ACC112 (cell line): ENCODE measurements around the gene PLXDC1.

Source experiments
- H2AFZ ChIP-seq: fragments of 200-600 bp; sonication (generic); one replicate; pipeline ENCODE4 v1.6.0; 2017; ENCODE audit warnings: antibody characterized with exemption, low read length; ENCODE audit not compliant: unreplicated experiment
- H3K27ac ChIP-seq: fragments of 200-600 bp; sonication (generic); 2 replicates; pipeline ENCODE4 v1.5.1; 2014; ENCODE audit warnings: low read depth, mild to moderate bottlenecking, antibody characterized with exemption, low read length, moderate library complexity
- H3K27me3 ChIP-seq: fragments of 200-600 bp; sonication (generic); 2 replicates; pipeline ENCODE4 v1.6.1; 2014; ENCODE audit warnings: mild to moderate bottlenecking, antibody characterized with exemption, low read length, moderate library complexity, mixed read lengths; ENCODE audit not compliant: insufficient read depth
- H3K36me3 ChIP-seq: fragments of 200-600 bp; sonication (generic); 2 replicates; pipeline ENCODE4 v1.6.1; 2016; ENCODE audit warnings: mild to moderate bottlenecking, antibody characterized with exemption, low read length, moderate library complexity, mixed read lengths; ENCODE audit not compliant: insufficient read depth
- H3K4me1 ChIP-seq: fragments of 200-600 bp; sonication (generic); one replicate; pipeline ENCODE4 v1.6.1; 2016; ENCODE audit warnings: low read length, mixed read lengths; ENCODE audit not compliant: insufficient read depth, unreplicated experiment, control insufficient read depth
- H3K4me3 ChIP-seq: fragments of 200-600 bp; sonication (generic); 2 replicates; pipeline ENCODE4 v1.5.1; 2014; ENCODE audit warnings: mild to moderate bottlenecking, low read depth, low read length
- H3K79me2 ChIP-seq: fragments of 200-600 bp; sonication (generic); one replicate; pipeline ENCODE4 v1.6.0; 2016; ENCODE audit warnings: low read length; ENCODE audit not compliant: control insufficient read depth, unreplicated experiment, insufficient read depth

PLXDC1 gene

GRCh38 chr17:39194985-39195524 is 43.6 kb upstream of the PLXDC1 start:
- no peak overlapping the region for H2AFZ ChIP-seq
- H3K79me2 ChIP-seq, result peaks cover 36% of the 10 kb centered on the region
- H3K4me1 ChIP-seq, result peaks cover 26% of the 10 kb centered on the region
- H3K27ac ChIP-seq, result no peak overlapping the region
- H3K36me3 ChIP-seq, result peaks cover 3% of the 10 kb centered on the region; the same call in 1 of the 2 replicates
- no peaks in the 10 kb centered on the region for H3K27me3 ChIP-seq
- H3K4me3 ChIP-seq, result no peak overlapping the region

DNA sequence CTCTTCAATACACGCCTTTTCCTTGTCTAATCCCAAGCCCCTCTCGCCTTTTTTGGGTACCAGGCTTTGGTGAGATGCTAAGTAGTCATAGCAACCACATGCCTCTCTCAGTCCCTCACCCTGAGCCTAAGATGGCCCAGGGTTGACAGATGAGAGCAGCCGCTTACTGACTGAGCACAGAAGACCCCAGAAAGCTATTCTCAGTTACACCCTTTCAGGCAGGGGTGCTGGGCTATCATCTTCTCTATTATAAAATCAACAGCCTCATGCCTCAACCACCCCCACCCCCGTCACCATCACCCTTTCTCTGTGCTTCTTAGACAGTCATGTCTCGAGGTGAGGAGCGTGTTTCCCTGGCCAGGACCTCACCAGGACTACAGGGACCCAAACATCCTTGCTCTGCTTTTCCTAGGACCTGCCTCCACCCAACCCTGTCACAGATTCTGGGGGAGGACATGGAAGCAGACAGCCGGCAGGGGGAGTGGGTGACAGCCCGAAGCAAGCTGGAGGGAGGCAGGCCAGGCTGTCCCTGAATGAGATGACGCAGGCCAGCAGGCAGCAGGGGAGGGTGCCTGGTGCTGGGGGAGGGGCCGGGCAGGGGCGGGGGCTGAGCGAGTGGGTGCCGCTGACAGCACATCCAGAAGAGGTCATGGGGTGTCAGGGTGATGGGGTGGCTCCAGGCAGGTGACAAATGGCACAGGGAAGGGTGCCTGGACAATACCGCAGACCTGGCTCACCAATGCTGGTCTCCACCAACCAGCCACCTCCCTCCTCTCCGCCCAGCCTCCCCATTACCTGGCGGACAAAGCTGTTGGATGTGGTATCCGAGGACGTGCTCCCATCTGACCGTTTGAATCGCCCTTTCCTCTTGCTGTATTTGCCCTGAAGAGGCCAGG is 42.9 kb upstream of the PLXDC1 start:
- Histone ChIP-seq H3K27me3 (no peaks in the 10 kb centered on the region), H3K27ac (no peak overlapping the region), H2AFZ (no peak overlapping the region), H3K4me3 (no peak overlapping the region), H3K4me1 (peaks cover 26% of the 10 kb centered on the region), H3K79me2 (peaks cover 36% of the 10 kb centered on the region), H3K36me3 (peaks cover 3% of the 10 kb centered on the region; the same call in 1 of the 2 replicates)

- peaks cover 36% of the 10 kb centered on the region for H3K79me2 ChIP-seq
- H2AFZ ChIP-seq, result no peak overlapping the region
- H3K36me3 ChIP-seq, result peaks cover 3% of the 10 kb centered on the region; the same call in 1 of the 2 replicates
- peaks cover 26% of the 10 kb centered on the region for H3K4me1 ChIP-seq
- H3K27me3 ChIP-seq, result no peaks in the 10 kb centered on the region
- H3K27ac ChIP-seq, result no peak overlapping the region
- no peak overlapping the region for H3K4me3 ChIP-seq
Observed at GRCh38 chr17:39193346-39193745, 41.9 kb upstream of the PLXDC1 start.

- Histone ChIP-seq H3K27me3 (no peaks in the 10 kb centered on the region), H3K27ac (no peak overlapping the region), H3K4me3 (no peak overlapping the region), H2AFZ (no peak overlapping the region), H3K4me1 (peaks cover 26% of the 10 kb centered on the region), H3K79me2 (peaks cover 36% of the 10 kb centered on the region), H3K36me3 (peaks cover 3% of the 10 kb centered on the region; the same call in 1 of the 2 replicates)
Observed at GRCh38 chr17:39192901-39193300, 41.5 kb upstream of the PLXDC1 start.

GRCh38 chr17:39191750-39192510 is 40.5 kb upstream of the PLXDC1 start:
- Histone ChIP-seq H3K4me1 (peaks cover 26% of the 10 kb centered on the region), H3K4me3 (no peak overlapping the region), H2AFZ (no peak overlapping the region), H3K27ac (no peak overlapping the region), H3K79me2 (peaks cover 36% of the 10 kb centered on the region), H3K27me3 (no peaks in the 10 kb centered on the region), H3K36me3 (peaks cover 3% of the 10 kb centered on the region; the same call in 1 of the 2 replicates)

- Histone ChIP-seq H3K27me3 (no peaks in the 10 kb centered on the region), H3K4me3 (no peak overlapping the region), H2AFZ (no peak overlapping the region), H3K79me2 (no peaks in the 10 kb centered on the region), H3K27ac (no peak overlapping the region), H3K4me1 (no peaks in the 10 kb centered on the region), H3K36me3 (peaks cover 7% of the 10 kb centered on the region; the same call in 1 of the 2 replicates)
Observed at GRCh38 chr17:39187152-39187830, 35.9 kb upstream of the PLXDC1 start.

DNA sequence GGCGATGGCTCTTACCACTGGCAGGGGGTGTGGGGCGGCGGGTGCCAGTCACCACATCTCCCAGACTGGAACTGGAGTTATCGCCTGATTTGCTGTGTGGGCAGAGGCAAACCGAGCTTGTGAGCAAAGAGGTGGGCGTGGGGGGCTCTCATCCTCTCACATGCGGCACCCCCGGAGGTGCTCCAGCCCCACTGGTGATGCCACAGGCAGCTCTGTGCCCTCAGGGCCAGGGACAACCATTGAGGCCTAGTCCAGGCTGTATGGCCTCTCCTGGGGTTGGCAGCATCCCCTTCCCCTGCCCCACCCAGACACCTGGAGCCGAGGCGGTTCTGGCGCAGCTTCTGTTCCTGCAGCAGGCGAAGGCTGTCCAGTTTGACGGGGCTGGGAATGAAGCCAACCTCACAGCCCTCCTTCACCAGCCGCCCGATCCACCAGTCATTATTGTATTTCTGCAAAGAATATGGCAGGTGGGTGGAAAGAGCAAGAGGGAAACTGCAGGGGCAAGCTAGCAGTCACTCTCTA is 35.1 kb upstream of the PLXDC1 start:
- no peak overlapping the region for H3K27ac ChIP-seq
- no peaks in the 10 kb centered on the region for H3K79me2 ChIP-seq
- no peaks in the 10 kb centered on the region for H3K27me3 ChIP-seq
- peaks cover 7% of the 10 kb centered on the region; the same call in 1 of the 2 replicates for H3K36me3 ChIP-seq
- no peaks in the 10 kb centered on the region for H3K4me1 ChIP-seq
- H2AFZ ChIP-seq, result no peak overlapping the region
- H3K4me3 ChIP-seq, result no peak overlapping the region

DNA sequence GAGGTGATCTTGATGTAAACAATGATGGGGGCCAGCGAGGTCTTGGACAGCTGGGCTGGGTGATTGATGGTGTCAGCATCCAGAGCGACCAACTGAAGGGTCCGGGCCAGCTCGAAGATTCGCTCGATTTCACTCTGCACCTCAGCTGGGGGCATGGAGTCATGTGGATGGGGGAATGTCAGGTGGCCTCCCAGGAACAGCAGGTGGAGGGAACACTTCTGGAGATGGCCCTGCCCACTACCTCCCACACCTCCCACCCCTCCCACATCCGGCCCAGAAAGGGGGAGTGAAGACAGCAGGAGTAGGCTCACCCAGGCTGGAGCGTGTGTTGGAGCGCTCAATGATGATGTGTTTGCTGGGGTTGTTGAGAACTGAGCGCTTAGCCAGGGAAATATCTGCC is 32.3 kb upstream of the PLXDC1 start:
- Histone ChIP-seq H3K79me2 (no peaks in the 10 kb centered on the region), H3K36me3 (peaks cover 4% of the 10 kb centered on the region; the same call in 1 of the 2 replicates), H3K4me1 (peaks cover 1% of the 10 kb centered on the region), H3K27me3 (no peaks in the 10 kb centered on the region), H3K4me3 (no peak overlapping the region), H3K27ac (no peak overlapping the region), H2AFZ (no peak overlapping the region)

- no peaks in the 10 kb centered on the region for H3K27me3 ChIP-seq
- H3K4me3 ChIP-seq, result no peak overlapping the region
- H3K4me1 ChIP-seq, result peaks cover 8% of the 10 kb centered on the region
- no peak overlapping the region for H2AFZ ChIP-seq
- no peaks in the 10 kb centered on the region for H3K79me2 ChIP-seq
- no peak overlapping the region for H3K27ac ChIP-seq
- peaks cover 4% of the 10 kb centered on the region; the same call in 1 of the 2 replicates for H3K36me3 ChIP-seq
Observed at GRCh38 chr17:39183045-39183444, 31.6 kb upstream of the PLXDC1 start.

DNA sequence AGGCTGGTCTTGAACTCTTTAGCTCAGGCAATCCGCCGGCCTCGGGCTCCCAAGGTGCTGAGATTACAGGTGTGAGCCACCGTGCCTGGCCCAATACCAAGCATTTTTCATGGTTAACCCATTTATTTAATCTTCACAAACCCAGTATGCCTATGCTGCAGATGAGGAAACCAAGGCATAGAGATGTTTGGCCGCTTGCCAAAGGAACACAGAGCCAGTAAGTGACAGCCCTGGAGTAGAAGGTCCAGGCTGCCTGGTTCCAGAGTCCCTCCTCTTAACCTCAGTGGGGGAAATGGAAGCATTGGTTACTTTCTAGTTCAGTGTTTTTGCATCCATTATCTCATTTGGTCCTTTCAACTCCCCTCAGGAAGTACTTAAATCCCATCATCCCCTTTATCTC is 29.9 kb upstream of the PLXDC1 start:
- Histone ChIP-seq H3K27ac (no peak overlapping the region), H3K36me3 (peaks cover 11% of the 10 kb centered on the region; the same call in 1 of the 2 replicates), H3K79me2 (no peaks in the 10 kb centered on the region), H2AFZ (no peak overlapping the region), H3K4me1 (peaks cover 9% of the 10 kb centered on the region), H3K4me3 (no peak overlapping the region), H3K27me3 (no peaks in the 10 kb centered on the region)
